VCaP (cell line): ENCODE measurements around the gene CSNK2A1.

Source experiments
- H3K27ac ChIP-seq: fragments of 450-650 bp; 2 replicates; pipeline ENCODE4 v1.5.1; 2017
- CTCF ChIP-seq: fragments of 450-650 bp; conservative IDR thresholded peaks from 2 replicates; pipeline ENCODE4 v1.5.1; 2017; ENCODE audit warnings: mild to moderate bottlenecking, moderate library complexity

Gene CSNK2A1

GRCh38 chr20:469746-470490 is 73.7 kb downstream of the CSNK2A1 start:
- no peak for TF ChIP-seq CTCF
- no peak overlapping the region for H3K27ac ChIP-seq

DNA sequence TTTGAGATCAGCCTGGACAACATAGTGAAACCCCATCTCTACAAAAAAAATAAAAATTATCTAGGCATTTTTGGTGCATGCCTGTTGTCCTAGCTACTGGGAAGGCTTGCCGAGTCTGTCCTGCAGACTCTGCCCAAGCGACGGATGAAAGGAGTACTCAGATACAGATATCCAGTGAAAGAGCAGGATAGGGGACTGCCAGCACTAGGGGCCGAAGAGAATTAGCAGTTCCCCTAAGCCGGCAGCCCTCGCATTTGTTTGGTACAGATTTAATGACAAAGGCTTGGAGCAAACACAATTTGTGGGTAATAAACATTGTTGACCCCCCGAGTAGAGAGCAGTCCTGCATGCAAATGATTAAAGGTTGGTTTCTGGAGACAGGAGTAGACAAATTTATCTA is 75.8 kb downstream of the CSNK2A1 start:
- no peak for TF ChIP-seq CTCF
- no peak overlapping the region for H3K27ac ChIP-seq

- H3K27ac ChIP-seq = peak within 1 kb of the TSS; percentile 93
- TF ChIP-seq CTCF = peak; percentile 23; the same call in 1 of the 2 replicates
Measured at GRCh38 chr20:462199-462991, 81.2 kb downstream of the CSNK2A1 start, which contains the start of gene TBC1D20. Gene TBC1D20, minus strand, starts transcription at chr20:462533. Its CDS starts 128 bp downstream, at chr20:462405.

GRCh38 chr20:461254-462198 is 82.1 kb downstream of the CSNK2A1 start:
- no peak for TF ChIP-seq CTCF
- H3K27ac ChIP-seq = peak overlapping the region; percentile 93

DNA sequence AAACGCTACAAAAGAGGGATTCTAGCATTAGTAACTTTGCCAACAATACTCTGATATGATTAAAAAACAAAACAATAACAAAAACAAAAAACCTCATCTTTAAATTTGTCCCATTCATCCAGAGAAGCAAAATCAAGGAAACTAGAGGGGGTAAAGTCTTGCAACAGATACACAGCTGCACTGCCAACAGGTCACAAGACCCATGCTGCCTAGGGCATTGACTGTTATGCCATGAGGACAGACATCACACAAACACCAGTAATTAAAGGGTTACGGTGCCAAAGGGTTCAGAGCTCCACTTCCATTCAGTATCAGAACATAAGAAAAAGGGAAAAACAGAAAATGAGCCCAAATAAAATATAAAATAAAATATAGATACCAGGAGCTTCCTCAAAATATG is 82.9 kb downstream of the CSNK2A1 start:
- peak overlapping the region; percentile 93 for H3K27ac ChIP-seq
- TF ChIP-seq CTCF = no peak

DNA sequence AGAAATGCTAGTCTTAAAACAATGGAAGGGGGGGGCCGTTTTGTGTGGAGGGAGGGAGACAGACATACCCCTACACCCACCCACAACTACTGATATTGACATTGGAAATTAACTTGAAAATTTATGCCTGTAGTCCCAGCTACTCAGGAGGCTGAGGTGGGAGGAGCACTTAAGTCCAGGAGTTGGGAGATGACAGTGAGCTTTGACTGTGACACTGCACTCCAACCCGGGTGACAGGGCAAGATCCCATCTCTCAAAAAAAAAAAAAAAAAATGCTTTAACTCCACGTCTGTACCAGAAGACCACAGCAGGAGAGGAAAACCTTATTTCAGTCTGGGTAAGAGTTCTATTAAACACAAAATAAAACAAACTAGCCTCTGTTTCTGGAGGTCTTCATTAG is 83.4 kb downstream of the CSNK2A1 start:
- TF ChIP-seq CTCF = no peak
- peak overlapping the region; percentile 93 for H3K27ac ChIP-seq

GRCh38 chr20:458776-459175 is 84.8 kb downstream of the CSNK2A1 start:
- no peak overlapping the region for H3K27ac ChIP-seq
- no peak for TF ChIP-seq CTCF
